GM19023 (cell line): ENCODE results near the gene C1orf159.
"Not testable (repeated sequence)": the region's sequence is repeated elsewhere in the genome, so short reads cannot be mapped to it uniquely, and the experiment has no call there.

Experiments used
- ATAC-seq: cut with Tn5 transposase; IDR thresholded peaks from one replicate; pipeline ENCODE4 v1.9.1; 2021; ENCODE audit warnings: mild to moderate bottlenecking, moderate library complexity; ENCODE audit not compliant: unreplicated experiment

C1orf159 gene

GRCh38 chr1:1119272-1119890, 3.5 kb upstream of the C1orf159 start:
- no peak for ATAC-seq

- no peak for ATAC-seq
Observed at GRCh38 chr1:1118876-1119220, 3.0 kb upstream of the C1orf159 start.

- ATAC-seq: no peak
Observed at GRCh38 chr1:1118011-1118875, 2.4 kb upstream of the C1orf159 start.

- no peak for ATAC-seq
Observed at GRCh38 chr1:1117469-1117831, 1.6 kb upstream of the C1orf159 start.

GRCh38 chr1:1116701-1117468, 996 bp upstream of the C1orf159 start:
- ATAC-seq: no peak

GRCh38 chr1:1115136-1115785, 628 bp downstream of the C1orf159 start:
- ATAC-seq: no peak

- no peak for ATAC-seq
Observed at GRCh38 chr1:1114431-1114830, 1.5 kb downstream of the C1orf159 start.

GRCh38 chr1:1112237-1112985, 3.5 kb downstream of the C1orf159 start:
- no peak for ATAC-seq

GRCh38 chr1:1111516-1112236, 4.2 kb downstream of the C1orf159 start:
- no peak for ATAC-seq

GRCh38 chr1:1110561-1110971, 5.3 kb downstream of the C1orf159 start:
- no peak for ATAC-seq

- ATAC-seq: no peak
Observed at GRCh38 chr1:1109743-1110142, 6.1 kb downstream of the C1orf159 start.

GRCh38 chr1:1106510-1107221, 9.2 kb downstream of the C1orf159 start:
- no peak for ATAC-seq

- ATAC-seq: not testable (repeated sequence)
Observed at GRCh38 chr1:1104152-1104551, 11.7 kb downstream of the C1orf159 start.

- no peak for ATAC-seq
Observed at GRCh38 chr1:1101503-1101902, 14.4 kb downstream of the C1orf159 start.

GRCh38 chr1:1100296-1100695, 15.6 kb downstream of the C1orf159 start:
- no peak for ATAC-seq

GRCh38 chr1:1099506-1100183, 16.2 kb downstream of the C1orf159 start:
- ATAC-seq: no peak

- no peak for ATAC-seq
Observed at GRCh38 chr1:1098681-1099421, 17.0 kb downstream of the C1orf159 start.

- ATAC-seq: not testable (repeated sequence)
Observed at GRCh38 chr1:1096136-1096535, 19.8 kb downstream of the C1orf159 start.
